IgD-negative memory B cell (primary cell): Measurements from ENCODE around the gene BST2. TPM values are rescaled to one million over a fixed set of nuclear protein-coding genes. Genes with fewer than 3 reads are reported as not detected.

Source experiments
- H3K27ac Mint-ChIP-seq, 3 donors: one replicate each; pipeline ENCODE4 v1.8.0; 2020 to 2022; ENCODE audit warnings: mild to moderate bottlenecking in 3 of 3, mixed read lengths in 3 of 3, moderate library complexity in 1 of 3
- H3K27me3 Mint-ChIP-seq: one replicate; pipeline ENCODE4 v1.8.0; 2021; ENCODE audit warnings: mixed read lengths
- H3K36me3 Mint-ChIP-seq: one replicate; pipeline ENCODE4 v1.8.0; 2020; ENCODE audit warnings: mild to moderate bottlenecking, mixed read lengths
- H3K4me1 Mint-ChIP-seq, 3 donors: one replicate each; pipeline ENCODE4 v1.8.0; 2020 to 2022; ENCODE audit warnings: mixed read lengths in 3 of 3, mild to moderate bottlenecking in 1 of 3
- H3K4me3 Mint-ChIP-seq, 4 donors: one replicate each; pipeline ENCODE4 v1.8.0; 2020 to 2022; ENCODE audit warnings: mild to moderate bottlenecking in 4 of 4, mixed read lengths in 4 of 4, moderate library complexity in 3 of 4
- H3K9me3 Mint-ChIP-seq, 3 donors: one replicate each; pipeline ENCODE4 v1.8.0; 2020 to 2021; ENCODE audit warnings: mixed read lengths in 3 of 3, mild to moderate bottlenecking in 1 of 3
- polyA plus RNA-seq: library from polyadenylated mRNA; unstranded; fragments of 300-500 nt; fragmentation: Illumina TruSeq; gene quantifications from one replicate; pipeline ENCODE4 v1.2.3, GENCODE V29; 2021

The BST2 gene
- polyA plus RNA-seq, 1 donor from 2014 or later, result 162 TPM

DNA sequence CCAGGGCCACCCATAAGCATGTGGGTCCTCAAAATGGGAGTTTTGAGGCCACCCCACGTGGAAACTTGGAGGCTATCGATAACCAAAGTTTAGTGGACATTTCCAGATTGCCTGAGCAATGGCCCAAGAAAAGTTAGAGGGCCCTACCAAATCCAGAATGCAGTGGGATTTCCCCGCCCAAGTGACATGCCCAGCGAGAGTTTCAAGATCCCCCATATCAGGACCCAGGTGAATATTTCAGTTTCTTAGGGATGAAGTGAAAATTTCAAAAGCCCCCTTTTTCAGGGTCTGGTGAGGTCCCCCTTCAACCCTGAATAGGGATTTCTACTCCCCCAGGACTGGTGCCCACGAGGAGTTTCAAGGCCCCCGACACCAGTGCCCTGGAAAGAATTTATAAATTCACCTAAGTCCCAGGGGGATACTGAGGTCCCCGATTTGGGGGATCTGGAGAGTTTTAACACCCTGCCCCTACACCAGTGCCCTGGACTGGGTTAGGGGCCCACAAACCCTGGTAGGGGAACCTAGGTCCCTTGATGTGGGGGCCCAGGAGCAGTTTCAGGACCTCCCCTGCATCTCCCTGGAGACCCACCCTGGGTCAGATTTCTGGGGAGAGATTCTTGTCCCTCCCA lies 695 bp downstream of the BST2 start:
- H3K9me3 Mint-ChIP-seq, result no peaks in the 10 kb centered on the region
- no peaks in the 10 kb centered on the region for H3K36me3 Mint-ChIP-seq
- peak overlapping the region; percentile 77 to 99 (median 80) for H3K27ac Mint-ChIP-seq
- no peaks in the 10 kb centered on the region for H3K27me3 Mint-ChIP-seq
- H3K4me1 Mint-ChIP-seq, result peaks cover 22 to 24% (median 23%) of the 10 kb centered on the region in 3 donors
- peak overlapping the region; percentile 92 to 99 (median 93) for H3K4me3 Mint-ChIP-seq

DNA sequence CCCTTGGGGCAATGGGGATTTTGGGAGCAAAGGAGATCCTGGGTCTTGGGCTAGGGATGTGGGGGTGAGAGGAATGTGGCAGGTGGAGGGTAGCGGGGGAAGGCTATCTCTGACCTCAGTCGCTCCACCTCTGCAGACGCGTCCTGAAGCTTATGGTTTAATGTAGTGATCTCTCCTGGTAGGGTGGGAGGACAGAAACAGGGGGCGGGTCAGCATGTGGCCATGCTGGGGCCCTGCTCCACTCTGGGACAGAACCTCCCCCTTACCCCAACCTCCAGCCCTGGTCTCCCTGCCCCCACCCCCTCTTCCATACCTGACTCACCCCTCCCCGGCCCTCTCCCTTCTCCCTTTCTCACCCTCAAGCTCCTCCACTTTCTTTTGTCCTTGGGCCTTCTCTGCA lies 1.4 kb downstream of the BST2 start:
- peak overlapping the region; percentile 14 to 80 (median 68) for H3K27ac Mint-ChIP-seq
- peaks cover 22 to 24% (median 23%) of the 10 kb centered on the region in 3 donors for H3K4me1 Mint-ChIP-seq
- H3K4me3 Mint-ChIP-seq, result peak overlapping the region; percentile 92 to 99 (median 93)
- H3K36me3 Mint-ChIP-seq, result no peaks in the 10 kb centered on the region
- no peaks in the 10 kb centered on the region for H3K9me3 Mint-ChIP-seq
- H3K27me3 Mint-ChIP-seq, result no peaks in the 10 kb centered on the region

DNA sequence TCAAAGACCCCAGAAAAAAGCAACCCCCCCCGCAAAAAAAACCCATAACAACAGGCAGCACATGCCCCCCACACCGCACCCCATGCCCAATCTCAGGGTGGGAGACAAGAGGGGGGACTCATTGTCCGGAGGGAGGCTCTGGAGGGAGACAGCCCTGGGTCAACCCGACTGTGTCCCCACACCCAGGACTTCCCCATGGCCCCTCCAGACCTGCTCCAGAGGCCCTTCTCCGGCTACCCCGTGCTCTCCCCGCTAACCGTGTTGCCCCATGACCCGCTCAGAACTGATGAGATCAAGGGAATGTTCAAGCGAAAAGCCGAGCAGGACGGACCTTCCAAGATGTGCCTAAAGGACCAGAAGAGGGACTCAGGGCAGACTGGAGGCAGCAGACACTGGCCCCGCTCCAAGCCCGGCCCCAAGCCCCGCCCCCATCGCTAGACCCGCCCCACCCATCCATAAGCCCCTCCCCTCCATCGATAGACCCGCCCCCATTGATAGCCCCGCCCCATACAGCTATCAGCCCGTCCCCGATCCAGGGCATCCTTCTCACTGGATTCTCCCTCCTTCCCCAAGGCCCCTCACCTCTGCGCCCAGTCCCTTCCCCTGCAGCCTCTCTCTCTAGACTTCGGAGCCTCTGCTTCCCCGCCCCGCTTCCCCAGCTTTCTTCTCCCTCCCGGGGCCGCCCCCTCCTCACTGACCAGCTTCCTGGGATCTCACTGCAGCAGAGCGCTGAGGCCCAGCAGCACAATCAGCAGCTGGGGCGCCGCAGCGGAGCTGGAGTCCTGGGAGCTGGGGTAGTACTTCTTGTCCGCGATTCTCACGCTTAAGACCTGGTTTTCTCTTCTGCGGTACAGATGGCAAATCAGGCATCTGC lies 2.2 kb downstream of the BST2 start:
- peak overlapping the region in 2 of 4 donors; percentile 93 to 99 for H3K4me3 Mint-ChIP-seq
- H3K4me1 Mint-ChIP-seq, result peaks cover 22 to 24% (median 23%) of the 10 kb centered on the region in 3 donors
- no peaks in the 10 kb centered on the region for H3K36me3 Mint-ChIP-seq
- no peaks in the 10 kb centered on the region for H3K27me3 Mint-ChIP-seq
- no peak overlapping the region for H3K27ac Mint-ChIP-seq
- H3K9me3 Mint-ChIP-seq, result no peaks in the 10 kb centered on the region

- no peaks in the 10 kb centered on the region for H3K36me3 Mint-ChIP-seq
- no peaks in the 10 kb centered on the region for H3K27me3 Mint-ChIP-seq
- H3K27ac Mint-ChIP-seq, result no peak overlapping the region
- H3K4me1 Mint-ChIP-seq, result peaks cover 9 to 13% (median 11%) of the 10 kb centered on the region in 3 donors
- peak overlapping the region in 2 of 4 donors; percentile 38 to 45 for H3K4me3 Mint-ChIP-seq
- H3K9me3 Mint-ChIP-seq, result no peaks in the 10 kb centered on the region
These were observed 3.8 kb downstream of the BST2 start for GRCh38 chr19:17401628-17402027.

- no peaks in the 10 kb centered on the region for H3K9me3 Mint-ChIP-seq
- no peaks in the 10 kb centered on the region for H3K27me3 Mint-ChIP-seq
- no peak overlapping the region for H3K27ac Mint-ChIP-seq
- no peak overlapping the region for H3K4me3 Mint-ChIP-seq
- peaks cover 0 to 4% (median 3%) of the 10 kb centered on the region in 3 donors for H3K4me1 Mint-ChIP-seq
- H3K36me3 Mint-ChIP-seq, result no peaks in the 10 kb centered on the region
These were observed 6.4 kb downstream of the BST2 start for GRCh38 chr19:17398902-17399527.

- H3K9me3 Mint-ChIP-seq, result no peaks in the 10 kb centered on the region
- H3K27ac Mint-ChIP-seq, result peak overlapping the region in 2 of 3 donors; percentile 46 to 66
- no peak overlapping the region for H3K4me3 Mint-ChIP-seq
These were observed 10.5 kb downstream of the BST2 start for GRCh38 chr19:17394891-17395415.

GRCh38 chr19:17393914-17394313 lies 11.5 kb downstream of the BST2 start, which contains the start of gene CCDC194:
Gene CCDC194 (minus strand): TSS chr19:17394196. CDS start chr19:17394158, 38 bp downstream.
- H3K4me3 Mint-ChIP-seq, result no peak within 1 kb of the TSS
- H3K36me3 Mint-ChIP-seq, result no peaks in the 10 kb centered on the region
- H3K9me3 Mint-ChIP-seq, result no peaks in the 10 kb centered on the region
- peak within 1 kb of the TSS in 2 of 3 donors; percentile 46 to 66 for H3K27ac Mint-ChIP-seq
- peaks cover 7% of the 10 kb centered on the region for H3K27me3 Mint-ChIP-seq
- H3K4me1 Mint-ChIP-seq, result peaks cover 4 to 13% (median 11%) of the 10 kb centered on the region in 3 donors

More at GRCh38 chr19:17394891-17395415, 10.5 kb downstream of the BST2 start:
- no peaks in the 10 kb centered on the region for H3K36me3 Mint-ChIP-seq
- peaks cover 7% of the 10 kb centered on the region for H3K27me3 Mint-ChIP-seq
- H3K4me1 Mint-ChIP-seq, result peaks cover 4 to 13% (median 11%) of the 10 kb centered on the region in 3 donors

- Mint-ChIP-seq H3K27ac (no peak overlapping the region), H3K4me3 (no peak overlapping the region), H3K36me3 (no peaks in the 10 kb centered on the region), H3K4me1 (peaks cover 4 to 13% (median 11%) of the 10 kb centered on the region in 3 donors), H3K9me3 (no peaks in the 10 kb centered on the region), H3K27me3 (peaks cover 7% of the 10 kb centered on the region)
These were observed 12.4 kb downstream of the BST2 start for GRCh38 chr19:17393002-17393401.

DNA sequence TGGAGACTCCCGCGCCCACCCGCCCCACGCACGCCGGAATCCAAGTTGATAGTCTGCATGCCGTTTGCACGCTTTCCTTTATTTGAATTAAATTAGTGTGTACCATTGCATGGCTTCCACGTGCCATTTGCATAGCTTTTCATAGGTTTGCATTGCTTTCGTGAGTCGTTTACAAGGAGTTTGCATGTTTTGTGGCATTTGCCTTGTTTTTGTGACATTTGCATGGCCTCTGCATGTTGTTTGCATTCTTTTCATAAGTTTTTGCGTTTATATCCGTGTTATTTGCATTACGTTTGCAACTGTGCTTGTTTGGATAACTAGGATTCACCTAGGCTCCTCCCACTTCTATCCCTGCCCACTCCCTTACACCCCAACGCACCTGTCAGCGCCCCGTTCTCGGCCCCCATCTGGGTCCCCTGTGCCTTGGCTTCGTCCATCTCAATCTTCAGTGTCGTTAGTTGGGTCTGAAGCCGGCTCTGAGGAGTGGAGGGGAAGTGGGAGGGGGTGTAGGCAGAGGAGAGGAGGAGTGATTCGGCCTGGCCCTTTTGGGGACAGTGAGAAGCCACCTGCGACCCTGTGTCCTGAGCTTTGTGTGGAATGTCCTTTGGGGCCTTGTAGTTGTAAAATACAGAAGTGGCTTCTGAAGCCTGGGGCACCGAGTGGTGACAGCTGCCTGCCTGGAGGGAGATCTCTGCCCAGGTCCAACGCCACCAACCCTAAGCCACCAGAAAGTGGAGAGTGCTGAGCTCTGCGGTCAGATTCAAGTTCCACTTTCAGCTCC lies 13.9 kb downstream of the BST2 start:
- Mint-ChIP-seq H3K36me3 (no peaks in the 10 kb centered on the region), H3K27ac (peak overlapping the region in 2 of 3 donors; percentile 7 to 86), H3K9me3 (no peaks in the 10 kb centered on the region), H3K4me1 (peaks cover 4 to 13% (median 11%) of the 10 kb centered on the region in 3 donors), H3K27me3 (peaks cover 7% of the 10 kb centered on the region), H3K4me3 (peak overlapping the region; percentile 57 to 91 (median 81))

DNA sequence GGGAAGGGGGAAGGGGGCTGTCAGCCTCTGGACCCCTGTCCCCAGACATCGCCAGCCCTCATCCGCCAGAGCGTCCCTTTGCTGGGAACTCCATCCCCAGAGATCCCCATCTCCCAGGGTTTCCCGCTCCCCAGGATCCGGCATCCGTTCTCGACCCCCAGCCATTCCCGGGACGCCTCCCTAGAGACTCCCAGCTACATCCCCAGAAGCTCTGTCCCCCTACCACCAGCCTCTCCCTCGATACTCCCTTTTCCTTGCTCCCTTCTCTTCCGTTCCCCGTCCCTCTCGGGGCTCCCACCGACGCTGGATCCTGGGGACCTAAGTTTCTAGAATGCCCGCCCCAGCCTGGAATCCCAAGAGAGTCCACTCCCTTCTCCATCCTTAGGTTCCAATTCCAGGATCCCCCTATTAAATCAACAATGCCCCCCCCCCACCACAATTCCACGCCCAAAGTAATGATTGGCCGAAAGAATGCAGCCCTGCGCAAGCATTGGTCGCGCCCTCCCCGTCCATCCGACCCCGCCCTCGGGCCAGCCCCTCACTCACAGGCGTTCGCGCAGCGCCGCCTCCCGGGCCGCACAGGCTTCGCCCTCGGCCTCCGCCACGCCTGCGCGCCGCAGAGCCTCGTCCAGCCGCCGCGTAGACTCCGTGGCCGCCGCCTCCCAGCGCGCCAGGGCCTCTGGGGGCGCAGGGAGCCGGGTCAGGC lies 14.6 kb downstream of the BST2 start:
- Mint-ChIP-seq H3K27me3 (peaks cover 7% of the 10 kb centered on the region), H3K9me3 (no peaks in the 10 kb centered on the region), H3K27ac (no peak overlapping the region), H3K4me3 (peak overlapping the region; percentile 71 to 91 (median 81)), H3K36me3 (no peaks in the 10 kb centered on the region), H3K4me1 (peaks cover 4 to 13% (median 11%) of the 10 kb centered on the region in 3 donors)

DNA sequence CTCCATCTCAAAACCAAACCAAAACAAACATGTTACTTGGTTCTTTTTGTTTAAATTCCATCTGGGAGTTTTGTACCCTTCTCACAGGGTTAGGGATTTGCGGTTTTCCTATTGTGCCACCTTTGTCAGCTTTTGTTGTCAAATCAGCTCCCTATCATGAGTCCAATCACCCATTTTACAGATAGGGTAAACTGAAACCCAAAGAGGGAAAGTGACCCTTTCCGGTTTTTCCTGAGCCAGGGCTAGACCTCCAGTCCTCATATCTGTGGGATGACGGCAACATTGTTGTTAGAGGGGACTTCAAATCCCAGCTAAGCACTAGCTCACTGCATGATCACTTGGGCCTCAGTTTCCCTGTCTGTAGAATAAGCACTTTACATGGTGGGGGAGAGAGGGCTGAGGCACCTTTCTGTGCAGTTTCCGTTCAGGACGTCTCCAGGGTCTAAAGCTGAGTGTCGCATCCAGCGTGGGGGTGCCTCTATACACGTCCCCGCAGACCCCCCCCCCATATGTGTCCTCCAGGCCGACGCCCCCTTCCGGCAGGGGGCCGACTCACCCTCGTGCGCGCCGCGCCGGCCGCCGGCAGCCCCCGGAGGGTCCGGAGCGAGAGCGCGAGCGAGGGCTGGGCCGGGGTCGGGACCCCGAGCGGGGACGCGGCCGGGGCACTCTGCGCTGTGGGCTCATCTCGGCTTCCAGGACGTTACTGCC lies 15.3 kb downstream of the BST2 start:
- H3K36me3 Mint-ChIP-seq, result no peaks in the 10 kb centered on the region
- H3K27ac Mint-ChIP-seq, result no peak overlapping the region
- no peaks in the 10 kb centered on the region for H3K9me3 Mint-ChIP-seq
- H3K27me3 Mint-ChIP-seq, result peaks cover 9% of the 10 kb centered on the region
- H3K4me1 Mint-ChIP-seq, result peaks cover 4 to 13% (median 11%) of the 10 kb centered on the region in 3 donors
- H3K4me3 Mint-ChIP-seq, result peak overlapping the region in 1 of 4 donors; percentile 91

GRCh38 chr19:17389288-17389687 lies 16.1 kb downstream of the BST2 start:
- H3K36me3 Mint-ChIP-seq, result no peaks in the 10 kb centered on the region
- H3K4me1 Mint-ChIP-seq, result peaks cover 4 to 11% (median 11%) of the 10 kb centered on the region in 3 donors
- peaks cover 9% of the 10 kb centered on the region for H3K27me3 Mint-ChIP-seq
- no peak overlapping the region for H3K27ac Mint-ChIP-seq
- H3K4me3 Mint-ChIP-seq, result peak overlapping the region in 3 of 4 donors; percentile 3 to 45 (median 23)
- H3K9me3 Mint-ChIP-seq, result no peaks in the 10 kb centered on the region
